Spleen (tissue), 11 donors: ENCODE data around the gene SIRT7. TPM values are rescaled to one million over a fixed set of nuclear protein-coding genes. Genes with fewer than 3 reads are reported as not detected.

ENCODE experiments used
- DNase-seq: peaks from one replicate; pipeline ENCODE4 v3.0.0-alpha.2; 2020
- H3K27ac ChIP-seq, 8 donors: fragments of 200-600 bp; sonication (generic) in 7 of 8; 1 replicate in 4 of 8; 2 replicates in 4 of 8; pipeline versions ENCODE4 v1.5.0 to v1.8.0; 2016 to 2021; ENCODE audit warnings: inconsistent platforms in 4 of 8, mild to moderate bottlenecking in 4 of 8, moderate library complexity in 1 of 8
- H3K27me3 ChIP-seq, 7 donors: fragments of 200-600 bp; sonication (generic) in 6 of 7; replicated peaks in 1 of 7; 1 replicate in 4 of 7; 2 replicates in 3 of 7; pipeline versions ENCODE4 v1.5.0 to v1.8.0; 2016 to 2021; ENCODE audit warnings: inconsistent platforms in 3 of 7, mild to moderate bottlenecking in 1 of 7
- H3K36me3 ChIP-seq, 6 donors: fragments of 200-600 bp; sonication (generic) in 5 of 6; 1 replicate in 4 of 6; 2 replicates in 2 of 6; pipeline versions ENCODE4 v1.5.0 to v1.8.0; 2016 to 2021; ENCODE audit warnings: inconsistent platforms in 2 of 6
- H3K4me1 ChIP-seq, 6 donors: fragments of 200-600 bp; sonication (generic) in 5 of 6; 1 replicate in 3 of 6; 2 replicates in 3 of 6; pipeline versions ENCODE4 v1.5.0 to v1.8.0; 2016 to 2021; ENCODE audit warnings: inconsistent platforms in 3 of 6
- H3K4me3 ChIP-seq, 8 donors: fragments of 200-600 bp; sonication (generic) in 7 of 8; 1 replicate in 4 of 8; 2 replicates in 4 of 8; pipeline versions ENCODE4 v1.5.0 to v1.8.0; 2016 to 2021; ENCODE audit warnings: inconsistent platforms in 4 of 8, mild to moderate bottlenecking in 4 of 8, moderate library complexity in 2 of 8
- H3K9me3 ChIP-seq, 8 donors: fragments of 200-600 bp; sonication (generic) in 7 of 8; 1 replicate in 4 of 8; 2 replicates in 4 of 8; pipeline versions ENCODE4 v1.5.0 to v1.8.0; 2016 to 2021; ENCODE audit warnings: inconsistent platforms in 4 of 8
- POLR2A ChIP-seq, 3 donors: fragments of 450-650 bp; IDR thresholded peaks; one replicate each; pipeline ENCODE4 v1.5.1; 2017; ENCODE audit warnings: antibody characterized with exemption in 3 of 3, mild to moderate bottlenecking in 1 of 3
- POLR2AphosphoS5 ChIP-seq, 3 donors: sonication (generic); formaldehyde crosslinking; IDR thresholded peaks; one replicate each; pipeline ENCODE4 v1.5.1; 2017; ENCODE audit warnings: antibody characterized with exemption in 3 of 3
- WGBS, 5 donors: extraction: QIAGEN DNeasy Blood & Tissue Kit in 3 of 5; methylation state at CpG; one replicate each; pipeline versions ENCODE4 v1.1.5 to v1.1.7; 2013 to 2018; 5-methylcytosine and 5-hydroxymethylcytosine counted together
- intact Hi-C: fragments of 100-400 bp; cut with DNase I; formaldehyde crosslinking; loops from one replicate; pipeline ENCODE4 v1.15.0; 2023; ENCODE audit warnings: low total_unique reads
- polyA plus RNA-seq, 3 donors: library from polyadenylated mRNA; stranded (reverse); fragments of 200-250 nt; gene quantifications; one replicate each; pipeline ENCODE4 v1.2.1, GENCODE V29; 2013
- total RNA-seq, 7 donors: library from RNA; depleted of rRNA in 3 of 7; stranded (reverse); fragments of >200 nt in 3 of 7; fragmentation: NEBNext Ultra II Directional in 4 of 7; extraction: Animal tissue kit (Norgen Biotek cat#: 25700) in 4 of 7; gene quantifications; one replicate each; pipeline versions ENCODE4 v1.1.0 to v1.2.1, GENCODE V29; 2016 to 2021
- TF ChIP-seq, protein P1 (sequence below), 11 experiments: fragments of 200-600 bp in 7 of 11; fragments of 450-650 bp in 4 of 11; sonication (generic) in 4 of 11; IDR thresholded peaks in 8 of 11; conservative IDR thresholded peaks in 3 of 11; 1 replicate in 7 of 11; 2 replicates in 4 of 11; pipeline versions ENCODE4 v1.4.0 to v1.8.0; 2016 to 2021; ENCODE audit warnings: antibody characterized with exemption in 11 of 11, inconsistent platforms in 4 of 11, mild to moderate bottlenecking in 1 of 11
- donor health status: healthy with polysubstance abuse.
- donor health status: DM: no; HTN: no; CAD: no; lungs with moderate emphysema.
- donor health status: DM: no; HTN: no; CAD: no.
- donor health status: Bipolar disorder and iron deficiency.
- donor health status: healthy.
- donor health status: DM: no; HTN: no; CAD: no.
- donor health status: DM: yes; HTN: yes; CAD: no.

Gene SIRT7
- total and polyA plus RNA-seq, 10 donors: 28.5 to 54.5 (median 39.1) TPM

DNA sequence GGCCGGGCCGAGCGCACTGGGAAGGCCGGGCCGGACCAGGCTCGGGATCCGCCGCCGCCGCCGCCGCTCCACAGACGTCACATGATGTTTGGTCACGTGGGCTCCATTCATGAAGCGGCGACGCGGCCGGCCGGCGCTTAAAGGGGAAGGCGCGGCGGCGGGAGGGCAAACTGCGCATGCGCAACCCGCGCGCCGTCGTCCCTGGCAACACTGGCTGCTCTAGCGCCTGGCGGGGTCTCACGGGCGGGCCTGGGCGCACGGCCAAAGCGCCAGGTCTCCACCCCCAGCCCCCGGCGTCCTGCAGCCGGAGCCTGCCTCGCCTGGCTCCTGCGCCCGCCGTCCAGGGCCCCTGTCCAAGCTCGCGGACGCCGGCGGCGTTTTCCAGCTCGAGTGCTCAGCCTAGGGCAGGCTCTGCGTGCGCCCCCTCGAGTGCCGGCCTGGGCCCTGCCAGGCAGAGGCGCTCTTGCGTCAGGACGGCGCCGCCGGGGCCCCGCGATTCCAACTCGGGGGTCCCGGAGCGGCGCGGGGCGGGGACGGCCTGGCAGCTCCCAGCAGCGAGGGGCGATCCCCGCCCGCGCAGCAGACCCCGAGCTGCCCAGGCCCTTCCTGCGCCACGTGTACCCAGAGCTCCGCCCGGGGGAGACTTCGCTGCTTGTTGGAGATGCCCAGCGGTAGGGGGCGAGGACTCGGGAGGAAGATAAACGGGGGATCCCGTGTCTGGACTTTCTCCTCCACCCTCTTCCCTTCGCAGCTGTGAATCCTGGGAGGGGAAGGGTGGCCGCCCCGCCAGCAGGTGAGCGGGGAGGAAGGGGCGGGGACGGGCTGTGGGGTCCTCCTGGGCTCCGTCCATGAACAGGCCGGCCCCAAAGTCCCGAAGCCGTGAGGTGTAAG is 9.9 kb upstream of the SIRT7 start, which contains the start of gene MAFG:
Gene MAFG (minus strand): TSS at position 83 of the 891 bp plus-strand sequence. CDS start 4,550 bp downstream, outside the sequence.
- TF ChIP-seq, protein P1, sequence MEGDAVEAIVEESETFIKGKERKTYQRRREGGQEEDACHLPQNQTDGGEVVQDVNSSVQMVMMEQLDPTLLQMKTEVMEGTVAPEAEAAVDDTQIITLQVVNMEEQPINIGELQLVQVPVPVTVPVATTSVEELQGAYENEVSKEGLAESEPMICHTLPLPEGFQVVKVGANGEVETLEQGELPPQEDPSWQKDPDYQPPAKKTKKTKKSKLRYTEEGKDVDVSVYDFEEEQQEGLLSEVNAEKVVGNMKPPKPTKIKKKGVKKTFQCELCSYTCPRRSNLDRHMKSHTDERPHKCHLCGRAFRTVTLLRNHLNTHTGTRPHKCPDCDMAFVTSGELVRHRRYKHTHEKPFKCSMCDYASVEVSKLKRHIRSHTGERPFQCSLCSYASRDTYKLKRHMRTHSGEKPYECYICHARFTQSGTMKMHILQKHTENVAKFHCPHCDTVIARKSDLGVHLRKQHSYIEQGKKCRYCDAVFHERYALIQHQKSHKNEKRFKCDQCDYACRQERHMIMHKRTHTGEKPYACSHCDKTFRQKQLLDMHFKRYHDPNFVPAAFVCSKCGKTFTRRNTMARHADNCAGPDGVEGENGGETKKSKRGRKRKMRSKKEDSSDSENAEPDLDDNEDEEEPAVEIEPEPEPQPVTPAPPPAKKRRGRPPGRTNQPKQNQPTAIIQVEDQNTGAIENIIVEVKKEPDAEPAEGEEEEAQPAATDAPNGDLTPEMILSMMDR (IDR thresholded peaks at IDR 0.05 in 8 of 11, conservative IDR thresholded peaks at IDR 0.05 in 3 of 11): peak in 7 of 11 experiments; percentile 22 to 53 (median 37)
- TF ChIP-seq POLR2A (IDR thresholded peaks at IDR 0.05) (peak in 1 of 3 donors; percentile 27), POLR2AphosphoS5 (IDR thresholded peaks at IDR 0.05) (peak; percentile 74 to 88 (median 86))
- WGBS, 5 donors: 0 to 1% (median 1%) methylated on average over 17 to 98 of the region's 98 CpGs
- Histone ChIP-seq H3K27ac (peak within 1 kb of the TSS; percentile 45 to 98 (median 94)), H3K27me3 (peaks cover 0 to 50% (median 34%) of the 10 kb centered on the region in 7 donors), H3K4me3 (peak within 1 kb of the TSS; percentile 83 to 99 (median 94)), H3K36me3 (peaks cover 0 to 1% (median under 1%) of the 10 kb centered on the region in 6 donors), H3K4me1 (peaks cover 24 to 57% (median 52%) of the 10 kb centered on the region in 6 donors), H3K9me3 (no peaks in the 10 kb centered on the region)
- DNase-seq: peak; percentile 97
- intact Hi-C loops: no loop called here

DNA sequence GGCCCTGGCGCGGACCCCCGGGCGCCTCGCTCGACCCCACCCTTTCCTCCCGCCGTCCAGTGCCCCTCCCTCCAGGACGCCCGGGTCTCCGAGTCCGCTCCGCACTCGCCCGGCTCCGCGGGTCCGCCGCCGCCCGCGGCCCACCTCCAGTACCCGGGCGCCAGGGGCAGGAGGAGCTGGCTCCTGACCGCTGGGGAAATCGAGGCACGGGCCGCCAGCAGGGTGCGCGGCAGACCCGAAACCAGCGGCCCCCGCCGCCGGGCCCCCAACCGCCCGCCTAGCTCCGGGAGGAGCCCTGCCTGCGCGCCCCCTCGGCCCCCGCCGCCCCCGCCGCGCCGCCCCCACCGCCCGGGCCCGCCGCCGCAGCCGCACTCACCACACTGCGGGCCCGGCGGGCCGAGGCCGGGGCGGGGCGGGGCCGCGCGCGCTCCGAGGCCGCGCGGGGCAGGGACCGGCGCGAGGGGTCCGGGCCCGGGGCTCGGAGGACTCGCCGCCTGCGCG is 9.2 kb upstream of the SIRT7 start:
- Histone ChIP-seq H3K27me3 (peaks cover 0 to 44% (median 34%) of the 10 kb centered on the region in 7 donors), H3K36me3 (peaks cover 0 to 8% (median 7%) of the 10 kb centered on the region in 6 donors), H3K4me1 (peaks cover 24 to 64% (median 59%) of the 10 kb centered on the region in 6 donors), H3K9me3 (no peaks in the 10 kb centered on the region), H3K27ac (peak overlapping the region; percentile 45 to 98 (median 94)), H3K4me3 (peak overlapping the region; percentile 83 to 99 (median 94))
- intact Hi-C loops: no loop called here
- peak; percentile 89 for DNase-seq
- TF ChIP-seq, protein P1 (IDR thresholded peaks at IDR 0.05 in 8 of 11, conservative IDR thresholded peaks at IDR 0.05 in 3 of 11): no peak
- no peak for TF ChIP-seq POLR2A (IDR thresholded peaks at IDR 0.05)
- TF ChIP-seq POLR2AphosphoS5 (IDR thresholded peaks at IDR 0.05): no peak
- 0 to 5% (median 1%) methylated on average over 4 to 78 of the region's 78 CpGs for WGBS, 5 donors

DNA sequence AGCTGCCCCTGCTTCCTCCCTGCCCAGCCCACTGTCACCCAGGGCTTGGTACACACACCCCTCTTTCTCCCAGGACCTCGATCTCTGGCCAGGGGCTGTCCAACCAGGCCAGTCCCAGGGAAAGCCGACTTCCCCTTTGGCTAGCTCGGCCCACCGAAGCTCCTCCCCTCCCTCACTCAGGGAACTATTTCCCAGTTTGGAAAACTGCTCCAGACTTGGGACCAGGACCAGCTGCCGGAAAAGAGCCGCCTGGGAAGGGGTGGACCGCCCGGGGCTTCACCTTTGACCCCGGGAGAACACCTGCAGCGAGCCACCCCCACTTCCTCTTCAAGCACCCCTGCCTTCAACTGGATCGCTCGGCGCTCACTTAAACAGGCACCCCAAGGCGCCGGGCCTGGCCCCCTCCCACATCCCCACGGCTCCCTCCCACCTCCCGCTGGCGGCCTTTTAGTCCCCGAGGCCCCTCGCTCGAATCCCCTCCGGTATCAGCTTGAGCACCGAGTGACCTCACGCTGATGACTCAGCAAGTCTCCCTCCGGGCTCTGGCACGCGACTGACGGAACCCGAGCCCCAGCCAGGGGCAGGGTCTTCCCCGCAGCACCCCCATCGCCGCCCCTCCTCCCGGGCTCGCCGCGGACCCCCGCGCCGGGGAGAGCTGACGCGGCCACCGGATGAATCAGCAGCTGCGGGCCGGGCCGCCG is 8.6 kb upstream of the SIRT7 start:
- Histone ChIP-seq H3K4me1 (peaks cover 24 to 70% (median 63%) of the 10 kb centered on the region in 6 donors), H3K36me3 (peaks cover 0 to 13% (median 11%) of the 10 kb centered on the region in 6 donors), H3K9me3 (no peaks in the 10 kb centered on the region), H3K4me3 (peak overlapping the region; percentile 83 to 99 (median 94)), H3K27ac (peak overlapping the region; percentile 45 to 98 (median 94)), H3K27me3 (peaks cover 0 to 38% (median 32%) of the 10 kb centered on the region in 7 donors)
- intact Hi-C loops: no loop called here
- TF ChIP-seq, protein P1 (IDR thresholded peaks at IDR 0.05 in 8 of 11, conservative IDR thresholded peaks at IDR 0.05 in 3 of 11): no peak
- TF ChIP-seq POLR2AphosphoS5 (IDR thresholded peaks at IDR 0.05) (peak; percentile 67 to 72 (median 68)), POLR2A (IDR thresholded peaks at IDR 0.05) (no peak)
- WGBS, 5 donors: 0 to 1% (median 1%) methylated on average over 29 to 46 of the region's 46 CpGs
- peak; percentile 92 for DNase-seq
